GM18499 (cell line): ENCODE measurements around the gene KRT13.

Experiments
- ATAC-seq: cut with Tn5 transposase; IDR thresholded peaks from one replicate; pipeline ENCODE4 v1.9.1; 2021; ENCODE audit warnings: moderate number of reproducible peaks; ENCODE audit not compliant: insufficient read depth, unreplicated experiment

KRT13 gene

DNA sequence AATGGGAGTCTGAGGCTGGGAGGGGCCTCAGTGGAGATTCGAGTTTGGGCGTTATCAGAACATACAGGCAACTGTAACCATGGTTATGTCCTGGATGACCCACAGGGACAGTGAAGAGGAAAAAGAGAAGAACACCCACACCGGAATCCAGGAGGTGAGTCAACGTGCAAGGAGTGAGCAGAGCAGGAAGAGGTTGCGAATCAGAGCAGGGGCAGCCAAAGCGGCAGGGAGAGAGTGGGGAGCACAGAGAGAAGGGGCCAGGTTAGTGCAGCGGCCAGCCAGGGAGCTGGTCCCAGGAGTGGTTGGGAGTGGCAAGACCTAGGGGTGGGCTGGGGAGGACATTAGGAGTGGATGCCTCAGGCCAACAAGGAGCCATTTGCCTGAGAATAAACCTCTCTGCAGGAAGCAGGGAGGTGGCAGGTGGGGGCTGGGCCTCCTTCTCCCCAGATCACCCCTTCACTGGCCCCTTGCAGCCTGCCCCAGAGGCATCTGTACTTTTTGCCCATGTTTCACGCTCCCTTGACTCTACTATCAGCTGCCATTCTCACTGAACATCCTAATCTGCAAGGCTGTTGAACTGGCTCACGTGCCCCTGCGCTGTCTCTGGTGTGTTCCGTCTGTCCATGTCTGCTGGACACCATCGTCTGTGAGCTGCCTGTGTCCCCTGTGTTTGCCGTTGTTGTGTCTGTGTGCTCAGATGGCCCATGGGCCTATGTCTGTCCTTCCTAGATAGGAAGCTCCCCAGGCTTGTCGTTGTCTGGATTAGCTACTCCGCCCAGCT is 5.1 kb downstream of the KRT13 start:
- ATAC-seq, result no peak

DNA sequence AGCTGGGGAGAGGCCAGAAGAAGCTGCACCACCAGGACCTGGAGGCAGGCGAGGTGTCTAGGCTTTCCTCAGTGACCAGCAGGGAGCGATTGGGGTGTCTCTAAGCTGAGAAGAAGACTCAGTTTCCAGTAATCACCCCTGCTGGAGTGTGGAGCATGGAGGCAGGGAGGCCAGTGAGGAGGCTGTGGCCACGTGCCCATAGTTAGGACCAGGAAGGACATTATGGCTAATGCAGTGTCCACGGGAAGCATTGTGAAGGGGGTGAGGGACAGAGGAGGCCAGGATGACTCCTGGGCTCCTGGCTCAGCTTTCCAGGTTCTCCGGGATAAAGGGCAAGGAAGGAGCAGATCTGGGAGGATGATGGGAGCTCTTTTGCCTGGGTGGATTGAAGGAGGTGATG is 5.7 kb downstream of the KRT13 start:
- no peak for ATAC-seq

DNA sequence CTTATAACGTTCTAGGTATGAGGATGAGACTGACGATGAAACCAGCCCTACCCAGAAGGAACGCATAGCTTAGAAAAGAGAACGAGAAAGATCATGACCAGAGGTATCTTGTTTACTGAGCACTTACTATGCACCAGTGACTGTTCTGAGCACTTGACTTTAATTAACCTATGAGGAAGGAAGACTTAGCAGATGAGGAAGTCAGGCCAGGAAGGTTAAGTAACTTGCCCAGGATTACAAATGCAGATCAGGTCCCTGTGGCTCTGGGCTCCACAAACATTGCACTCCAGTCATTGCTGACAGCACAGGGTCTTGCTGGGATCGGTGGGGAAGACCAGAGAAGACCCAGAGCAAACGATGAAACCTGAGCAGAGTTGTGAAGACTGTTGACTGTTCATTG is 7.1 kb downstream of the KRT13 start:
- ATAC-seq, result no peak

DNA sequence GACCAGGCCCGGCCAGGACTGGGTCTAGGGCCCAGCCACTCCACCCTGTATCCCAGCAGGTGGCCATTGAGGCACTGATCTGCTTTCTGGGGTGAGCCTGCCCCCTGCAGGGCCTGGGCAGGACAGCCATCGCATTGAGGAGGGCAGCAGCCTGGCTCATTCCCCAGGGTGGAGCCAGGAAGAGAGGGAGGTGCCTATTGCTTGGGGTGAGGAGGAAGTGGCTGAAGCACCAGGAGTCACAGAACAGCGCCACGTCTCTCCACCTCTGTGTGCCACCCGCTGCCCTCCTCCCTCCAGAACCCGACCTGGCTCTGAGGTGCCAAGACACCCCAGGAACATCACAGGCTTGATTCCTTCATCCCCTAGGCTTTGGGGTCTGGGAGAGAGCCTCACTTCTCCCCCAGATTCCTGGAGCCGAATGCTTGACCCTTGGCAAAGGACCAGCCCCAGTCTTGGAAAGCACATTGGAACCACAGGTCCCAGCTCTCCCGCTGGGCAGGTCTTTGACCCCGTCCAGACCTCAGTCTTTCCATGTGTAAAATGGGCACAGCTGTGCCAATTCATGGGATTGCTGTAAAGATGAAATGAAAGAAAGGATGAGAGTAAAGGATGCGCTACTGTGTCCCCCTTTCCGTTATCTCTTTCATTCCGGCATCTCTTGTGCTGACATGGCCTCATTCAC is 8.5 kb downstream of the KRT13 start:
- ATAC-seq, result no peak

DNA sequence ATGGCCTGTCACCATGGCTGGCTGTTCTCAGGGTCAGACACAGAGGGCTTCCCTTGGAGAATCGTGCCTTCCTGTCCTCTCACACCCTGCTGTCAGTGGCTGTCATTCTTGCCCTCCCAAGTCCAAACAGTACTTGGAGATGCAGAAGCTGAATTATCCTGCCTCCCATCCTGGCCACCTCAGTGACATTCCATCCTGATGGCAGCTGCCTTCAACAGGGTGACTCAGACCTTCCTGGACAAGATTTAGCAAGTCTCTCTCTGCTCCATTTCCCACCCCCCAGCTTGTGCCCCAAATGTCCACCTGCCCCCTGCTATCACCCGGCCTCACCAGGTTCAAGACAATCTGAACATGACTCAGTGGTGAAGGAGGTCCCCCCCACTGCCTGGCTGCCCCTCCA is 10.9 kb downstream of the KRT13 start:
- no peak for ATAC-seq

DNA sequence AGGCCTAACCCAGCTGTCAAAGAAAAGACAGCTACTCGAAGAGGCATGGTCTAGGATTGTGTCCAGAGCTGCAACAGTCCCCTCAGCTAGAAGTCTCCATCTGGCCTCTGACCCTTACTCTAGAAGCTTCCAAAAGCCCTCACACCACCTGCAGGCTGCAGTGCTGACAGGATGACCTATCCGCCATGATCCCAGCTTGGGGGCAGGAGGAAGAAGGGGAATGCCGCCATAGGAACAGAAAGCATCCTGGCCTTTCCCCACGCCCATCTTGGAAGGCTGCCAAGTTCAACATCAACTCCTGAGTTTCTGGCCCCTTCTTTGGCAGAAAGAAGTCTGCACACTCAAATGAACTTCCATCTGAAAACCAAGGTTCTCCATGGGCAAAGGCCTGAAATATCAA is 12.6 kb downstream of the KRT13 start:
- ATAC-seq, result no peak

DNA sequence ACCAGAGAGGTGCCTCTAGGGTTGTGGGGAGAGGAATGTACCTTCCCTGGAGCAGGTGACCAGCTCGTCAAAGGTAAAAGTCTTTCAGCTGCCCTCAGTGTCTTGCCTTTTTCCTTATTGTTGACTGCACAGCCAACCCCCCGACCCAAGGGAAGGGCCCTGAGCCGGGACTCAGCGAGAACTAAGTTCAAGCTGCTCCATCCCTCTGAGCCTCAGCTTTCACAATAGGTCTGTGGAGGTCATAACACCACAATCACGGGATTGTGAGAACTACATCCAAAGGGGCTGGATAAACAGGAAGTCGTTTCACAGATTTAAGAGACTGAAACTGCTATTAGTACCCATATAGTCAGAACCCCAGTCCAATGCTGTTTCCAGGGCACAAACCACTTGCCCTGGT is 13.1 kb downstream of the KRT13 start:
- ATAC-seq, result no peak

DNA sequence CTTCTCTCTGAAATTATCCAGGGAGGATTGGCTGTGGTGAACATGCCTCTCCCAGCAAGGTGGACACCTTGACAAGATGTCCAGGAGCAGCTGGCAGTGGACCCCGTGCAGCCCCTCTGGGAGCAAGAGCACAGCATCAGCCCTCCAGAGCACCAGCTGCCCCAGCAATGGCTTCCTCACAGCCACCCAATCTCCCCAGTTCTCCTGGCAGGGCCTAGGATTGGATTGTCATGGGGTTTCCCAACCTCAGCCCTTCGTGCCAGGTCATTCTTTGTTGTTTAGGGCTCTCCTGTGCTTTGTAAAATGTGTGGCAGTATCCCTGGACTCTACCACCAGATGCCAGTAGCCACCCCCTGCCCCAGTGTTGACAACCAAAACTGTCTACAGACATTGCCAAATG is 13.9 kb downstream of the KRT13 start:
- no peak for ATAC-seq

DNA sequence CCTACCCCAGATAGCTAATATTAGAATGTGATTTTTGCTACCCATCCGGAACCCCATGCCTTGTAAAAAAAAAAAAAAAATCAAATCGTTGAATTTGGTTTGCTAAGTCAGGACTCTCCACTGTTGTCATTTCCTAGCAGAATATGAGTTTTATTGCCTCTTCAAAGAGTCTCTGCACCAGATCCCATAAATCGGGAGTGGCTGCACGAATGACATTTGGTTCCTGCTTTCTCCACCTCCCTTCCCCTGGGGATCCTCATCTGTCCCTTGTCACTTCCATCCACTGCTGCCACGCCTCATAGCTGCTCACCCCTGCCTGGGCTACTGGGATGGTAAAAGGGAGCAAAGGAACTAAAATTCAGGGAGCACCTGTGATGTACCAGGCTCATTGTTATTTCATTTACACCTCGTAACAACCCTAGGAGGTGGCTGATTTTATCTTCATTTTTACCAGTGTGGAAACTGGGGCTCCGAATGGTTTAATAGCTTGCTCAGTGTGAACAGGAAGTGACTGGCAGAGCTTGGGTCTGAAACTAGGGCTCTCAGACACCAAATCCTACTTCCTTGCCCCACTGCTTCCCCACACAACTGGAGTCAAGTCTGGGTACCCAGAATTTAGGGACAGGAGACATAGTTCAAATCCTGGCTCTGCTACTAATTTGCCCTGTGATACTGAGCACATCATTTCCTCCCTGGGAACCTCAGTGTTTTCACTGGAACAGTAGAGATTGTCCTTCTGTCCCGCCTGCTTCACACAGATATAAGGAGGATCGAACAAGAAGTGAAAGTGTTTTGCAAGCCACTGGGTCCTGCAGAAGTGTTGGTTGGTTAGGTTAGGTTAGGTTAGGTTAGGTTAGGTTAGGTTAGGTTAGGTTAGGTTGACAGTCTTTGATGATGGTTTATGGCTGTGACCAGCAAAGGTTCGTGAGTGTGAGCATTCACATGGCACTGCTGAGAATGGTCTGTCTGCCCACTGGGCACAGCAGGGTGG is 15.1 kb downstream of the KRT13 start:
- ATAC-seq, result no peak

DNA sequence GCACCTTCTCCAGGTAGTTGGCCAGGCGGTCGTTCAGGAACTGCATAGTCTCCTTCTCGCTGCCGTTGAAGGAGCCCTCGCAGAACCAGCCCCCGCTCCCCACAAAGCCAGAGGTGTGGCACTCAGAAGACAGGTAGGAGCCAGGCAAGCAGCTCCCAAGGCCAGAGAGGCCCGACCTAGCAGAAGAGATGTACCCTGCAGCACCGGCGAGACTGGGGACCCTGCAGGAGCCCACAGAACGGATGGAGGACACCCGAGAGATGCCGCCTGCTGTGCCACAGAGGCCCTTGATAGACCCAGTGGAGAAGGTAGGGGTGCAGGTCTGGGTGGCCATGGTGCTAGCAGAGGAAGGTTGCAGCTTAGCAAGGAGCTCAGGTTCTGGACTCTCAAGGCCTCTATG is 15.9 kb downstream of the KRT13 start, which contains the start of gene KRT36:
KRT36 (minus strand) TSS at position 380 of the 400 bp plus-strand sequence; CDS start at position 334, 46 bp downstream.
- ATAC-seq, result no peak

DNA sequence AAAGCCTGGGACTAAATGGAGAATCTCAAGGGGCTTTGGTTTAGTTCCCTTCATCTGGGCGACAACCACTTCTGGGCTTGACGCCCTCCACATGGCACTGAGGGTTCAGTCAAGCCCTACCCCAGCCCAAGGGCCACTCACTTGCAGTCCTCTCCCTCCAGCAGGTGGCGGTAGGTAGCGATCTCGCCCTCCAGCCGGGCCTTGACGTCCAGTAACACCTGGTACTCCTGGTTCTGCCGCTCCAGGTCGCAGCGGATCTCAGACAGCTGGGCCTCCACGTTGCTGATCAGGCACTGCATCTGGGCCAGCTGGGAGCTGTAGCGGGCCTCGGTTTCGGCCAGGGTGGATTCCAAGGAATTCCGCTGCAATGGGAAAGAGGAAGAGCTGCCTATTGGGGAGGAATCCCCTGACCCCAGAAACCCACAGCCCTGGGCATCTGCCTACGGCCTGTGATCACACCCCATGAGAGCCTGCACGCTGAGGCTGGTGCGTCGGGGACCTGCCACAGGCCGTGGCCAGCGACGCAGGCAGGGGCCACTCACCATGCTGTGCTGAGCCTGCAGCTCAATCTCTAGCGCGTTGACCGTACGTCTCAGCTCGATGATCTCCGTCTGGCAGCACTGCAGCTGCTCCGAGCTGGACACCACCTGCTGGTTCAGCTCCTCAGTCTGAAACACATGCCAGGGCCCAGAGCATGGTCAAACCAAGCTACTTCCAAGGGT is 18.4 kb downstream of the KRT13 start:
- no peak for ATAC-seq

DNA sequence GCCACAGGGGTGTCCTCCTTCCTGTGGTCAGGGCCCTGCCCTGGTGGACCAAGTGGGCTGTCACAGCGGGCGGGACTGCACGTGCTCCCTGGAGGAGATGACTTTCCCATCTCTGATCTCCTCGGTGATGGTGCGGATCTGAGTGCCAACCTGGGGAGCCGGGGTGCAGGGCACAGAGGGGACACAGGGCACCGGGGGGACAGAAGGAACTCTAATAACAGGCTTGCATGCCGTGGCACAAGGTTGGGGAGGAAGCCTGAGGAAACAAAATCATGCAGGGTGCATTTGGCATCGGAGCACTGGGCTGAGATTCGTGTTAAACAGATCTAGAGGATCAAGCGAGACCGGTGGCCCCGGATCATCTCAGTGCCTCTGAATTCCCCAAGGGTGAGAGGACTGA is 19.1 kb downstream of the KRT13 start:
- no peak for ATAC-seq

DNA sequence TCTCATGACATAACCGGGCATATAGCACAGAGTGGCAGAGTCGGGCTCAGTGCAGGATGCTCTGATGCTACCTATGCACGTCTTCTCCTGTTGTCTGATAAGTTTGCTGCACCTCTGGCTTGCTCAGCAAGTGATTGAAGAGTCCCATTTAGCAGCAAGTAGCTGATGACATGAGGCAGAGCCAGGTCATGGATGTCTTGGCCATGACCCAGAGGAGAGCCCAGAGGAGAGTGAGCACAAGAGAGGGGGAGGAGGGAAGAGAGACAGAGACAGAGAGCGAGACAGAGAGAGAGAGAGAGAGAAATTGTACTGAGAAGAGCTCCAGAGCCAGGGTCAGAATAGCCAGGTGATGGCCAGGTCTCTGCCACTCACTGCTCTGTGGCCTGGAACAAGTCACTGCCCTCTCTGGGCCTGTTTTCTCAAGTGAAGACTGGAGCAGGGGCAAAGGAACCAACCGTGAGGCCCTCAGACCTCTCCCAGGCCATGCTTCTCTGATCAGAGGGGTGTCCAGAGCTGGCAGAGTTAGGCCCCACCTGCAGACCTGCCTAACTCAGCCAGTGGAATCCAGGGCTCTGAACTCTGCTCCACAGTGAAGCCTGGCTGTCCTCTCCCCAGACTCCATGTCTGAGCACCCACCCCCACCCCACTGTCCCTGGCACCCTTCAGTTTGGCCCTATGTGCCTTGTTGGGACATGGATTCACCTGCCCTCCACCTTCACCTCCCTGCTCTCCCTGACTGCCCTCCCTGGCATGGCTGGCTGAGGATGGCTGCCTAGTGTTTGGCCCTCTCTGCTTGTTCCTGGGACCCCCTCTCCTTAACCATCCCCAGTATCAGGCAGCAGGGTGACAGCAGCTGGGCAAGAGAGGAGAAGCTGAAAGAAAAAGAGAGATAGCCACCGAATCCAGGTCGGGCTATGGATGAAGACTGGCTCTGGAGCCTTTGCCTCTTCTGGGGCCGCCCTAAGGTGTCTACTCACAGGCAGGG is 20.2 kb downstream of the KRT13 start:
- no peak for ATAC-seq

DNA sequence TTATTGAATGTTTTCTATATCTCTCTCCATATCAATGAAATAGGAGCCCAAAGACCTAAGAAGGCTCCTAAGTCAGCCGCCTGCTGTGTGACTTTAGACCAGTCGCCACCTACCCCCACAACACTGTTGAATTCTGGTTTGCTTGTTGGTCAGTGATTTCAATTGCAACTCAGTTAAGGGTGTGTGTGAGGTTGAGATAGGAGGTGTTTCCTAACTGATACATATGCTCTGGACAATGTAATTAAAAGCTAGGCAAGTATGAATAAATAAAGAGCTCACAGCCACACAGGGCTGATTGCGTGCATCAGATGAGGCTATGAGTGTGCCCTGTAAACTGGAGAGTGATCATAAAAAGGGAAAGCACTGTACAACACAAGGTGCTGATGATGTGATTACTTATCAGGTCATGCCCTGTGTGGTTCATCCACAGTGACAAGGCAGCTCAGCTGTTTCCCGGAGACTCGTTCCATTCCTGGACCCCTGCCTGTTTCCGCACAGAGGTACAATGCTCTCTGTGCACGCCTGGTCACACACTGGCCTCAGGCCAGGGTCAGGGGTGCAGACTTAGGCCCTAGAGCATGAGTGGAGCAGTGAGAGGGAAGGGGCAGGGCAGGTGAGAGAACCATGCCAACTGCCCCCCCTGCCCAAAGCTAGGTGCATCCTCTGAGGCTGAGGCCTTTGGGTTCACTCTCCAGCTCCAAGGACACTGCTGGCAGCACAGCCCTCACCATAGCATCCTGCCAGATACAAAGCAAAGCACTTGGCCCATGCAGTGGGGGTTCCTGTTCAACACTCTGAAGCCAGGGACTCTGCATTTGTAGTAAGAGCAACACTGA is 21.2 kb downstream of the KRT13 start:
- ATAC-seq, result no peak

DNA sequence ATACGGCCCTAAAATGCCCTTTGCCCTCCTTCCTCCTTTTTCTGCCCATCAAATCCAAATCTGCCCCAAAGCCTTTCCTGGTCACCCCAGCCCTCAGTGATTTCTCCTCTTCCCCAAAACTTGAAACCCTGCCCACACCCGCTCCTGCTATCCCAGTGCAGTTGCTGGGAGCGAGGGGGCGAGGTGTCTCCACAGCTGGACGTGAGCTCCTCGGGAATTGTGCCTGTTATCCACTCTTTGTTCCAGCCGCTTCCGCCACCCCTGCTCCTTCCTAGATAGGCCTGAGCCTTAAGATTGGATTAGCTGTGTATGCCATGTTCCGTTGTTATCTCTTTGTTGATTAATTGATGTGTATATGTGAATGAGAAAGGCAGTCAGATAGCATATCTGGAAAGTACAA is 21.9 kb downstream of the KRT13 start:
- no peak for ATAC-seq

DNA sequence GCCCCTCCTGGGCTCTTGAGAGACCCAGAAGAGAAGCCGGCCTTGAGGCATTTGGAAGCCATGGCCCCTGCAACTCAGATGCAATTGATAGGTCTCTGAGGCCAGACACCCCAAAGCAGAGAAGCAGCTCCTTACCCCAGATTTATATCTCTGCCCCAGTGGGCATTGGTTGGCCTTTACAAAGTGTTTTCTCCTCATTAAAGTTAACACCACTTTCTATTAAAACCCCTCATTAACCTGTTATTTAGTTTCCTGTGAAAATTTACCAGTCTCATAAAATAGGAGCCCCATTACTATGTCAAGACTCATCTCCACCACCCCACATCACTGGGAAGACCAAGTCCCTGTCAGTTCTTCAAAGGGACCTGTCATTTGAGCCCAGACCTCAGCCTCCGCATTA is 24.4 kb downstream of the KRT13 start, which contains the start of gene KRT35:
KRT35 (minus strand) TSS at position 116 of the 400 bp plus-strand sequence; CDS start at position 62, 54 bp downstream.
- ATAC-seq, result no peak

DNA sequence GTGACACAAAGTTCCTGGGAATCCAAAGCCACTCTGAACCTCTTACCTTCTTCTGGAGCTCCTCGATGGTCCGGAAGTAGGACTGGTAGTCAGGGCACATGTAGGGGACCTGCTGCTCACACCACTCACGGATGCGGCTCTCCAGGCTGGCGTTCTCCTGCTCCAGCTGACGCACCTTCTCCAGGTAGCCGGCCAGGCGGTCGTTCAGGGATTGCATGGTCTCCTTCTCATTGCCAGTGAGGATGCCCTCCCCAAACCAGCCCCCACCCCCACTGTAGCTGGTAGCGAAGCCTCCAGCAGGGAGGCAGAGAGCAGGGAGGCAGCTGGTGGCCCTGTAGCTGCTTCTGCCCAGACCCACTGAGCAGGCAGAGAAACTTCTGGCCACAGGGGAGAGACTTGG is 24.8 kb downstream of the KRT13 start:
- no peak for ATAC-seq

DNA sequence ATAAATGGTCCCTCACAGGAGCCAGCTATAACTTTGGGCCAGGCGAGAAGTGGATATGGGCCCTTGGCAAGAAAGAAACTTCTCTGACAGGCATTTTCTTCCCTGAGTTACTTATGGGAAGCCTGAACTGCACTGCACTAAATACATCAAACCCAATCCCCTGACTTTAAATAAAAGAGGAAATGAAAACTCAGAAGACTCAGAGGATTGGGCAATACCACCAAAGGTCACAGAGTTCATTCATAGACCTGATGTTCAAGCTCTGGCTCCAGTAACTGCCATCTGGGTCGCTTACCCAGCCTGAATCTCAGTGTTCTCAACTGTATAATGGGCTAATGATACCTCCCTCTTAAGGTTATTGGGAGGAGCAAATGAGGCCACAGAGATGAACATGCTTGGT is 25.3 kb downstream of the KRT13 start:
- no peak for ATAC-seq
